ENCODE data around the gene PHACTR2. TPM values are rescaled to one million over a fixed set of nuclear protein-coding genes. Genes with fewer than 3 reads are reported as not detected.
A peak's percentile ranks its signal among the peaks of the same experiment; 100 is the strongest.

The PHACTR2 gene
- total and polyA plus RNA-seq, 11 donors = 10.2 to 101 (median 67.9) TPM

- no peak overlapping the region for H3K4me3 ChIP-seq
- no peaks in the 10 kb centered on the region for H3K9me3 ChIP-seq
- H3K27ac ChIP-seq = no peak overlapping the region
- H3K27me3 ChIP-seq = no peaks in the 10 kb centered on the region
- DNase-seq (no peak), ATAC-seq (no peak)
- intact Hi-C loops (cut with DNase I) = no loop called here
- H3K4me1 ChIP-seq = peaks cover 0 to 15% (median 0%) of the 10 kb centered on the region in 12 donors
- TF ChIP-seq CTCF (IDR thresholded peaks at IDR 0.05) (no peak), POLR2A (IDR thresholded peaks at IDR 0.05) (no peak)
- 78 to 87% (median 85%) methylated on average over 2 of the region's 2 CpGs for WGBS, 4 donors
- peaks cover 0 to 50% (median 23%) of the 10 kb centered on the region in 9 donors for H3K36me3 ChIP-seq
These were observed 133.9 kb downstream of the PHACTR2 start for GRCh38 chr6:143811501-143812157.

DNA sequence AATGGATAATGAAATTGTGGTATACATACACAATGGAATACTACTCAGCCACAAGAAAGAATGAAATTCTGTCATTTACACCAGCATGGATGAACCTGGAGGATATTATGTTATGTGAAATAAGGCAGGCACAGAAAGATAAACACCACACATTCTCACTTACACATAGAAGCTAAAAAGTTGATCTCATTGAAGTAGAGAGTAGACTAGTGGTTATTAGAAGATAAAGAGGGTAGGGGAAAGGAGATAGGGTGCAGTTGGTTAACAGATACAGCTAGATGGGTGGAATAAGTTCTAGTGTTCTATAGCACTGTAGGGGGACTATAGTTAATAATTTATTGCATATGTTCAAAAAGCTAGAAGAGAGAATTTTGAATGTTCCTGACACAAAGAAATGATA lies 139.9 kb downstream of the PHACTR2 start:
- peaks cover 0 to 55% (median 25%) of the 10 kb centered on the region in 9 donors for H3K36me3 ChIP-seq
- no peak overlapping the region for H3K27ac ChIP-seq
- TF ChIP-seq CTCF (IDR thresholded peaks at IDR 0.05) (no peak), POLR2A (IDR thresholded peaks at IDR 0.05) (no peak)
- H3K4me3 ChIP-seq = no peak overlapping the region
- no peaks in the 10 kb centered on the region for H3K27me3 ChIP-seq
- ATAC-seq = no peak
- intact Hi-C loops (cut with DNase I) = no loop called here
- no peaks in the 10 kb centered on the region for H3K9me3 ChIP-seq
- peaks cover 0 to 5% (median 0%) of the 10 kb centered on the region in 12 donors for H3K4me1 ChIP-seq
- DNase-seq = no peak

- H3K27ac ChIP-seq = no peak overlapping the region
- intact Hi-C loops (cut with DNase I) = no loop called here
- no peak for TF ChIP-seq CTCF (IDR thresholded peaks at IDR 0.05)
- TF ChIP-seq POLR2A (IDR thresholded peaks at IDR 0.05) = no peak
- no peaks in the 10 kb centered on the region for H3K9me3 ChIP-seq
- 78 to 94% (median 88%) methylated on average over 6 of the region's 6 CpGs for WGBS, 4 donors
- peaks cover 0 to 11% (median 0%) of the 10 kb centered on the region in 12 donors for H3K4me1 ChIP-seq
- H3K36me3 ChIP-seq = peaks cover 0 to 60% (median 36%) of the 10 kb centered on the region in 9 donors
- DNase-seq (no peak), ATAC-seq (no peak)
- H3K4me3 ChIP-seq = no peak overlapping the region
- H3K27me3 ChIP-seq = no peaks in the 10 kb centered on the region
These were observed 143.6 kb downstream of the PHACTR2 start for GRCh38 chr6:143821359-143821758.

- peaks cover 0 to 11% (median 0%) of the 10 kb centered on the region in 12 donors for H3K4me1 ChIP-seq
- H3K36me3 ChIP-seq = peaks cover 0 to 62% (median 40%) of the 10 kb centered on the region in 9 donors
- intact Hi-C loops (cut with DNase I) = no loop called here
- H3K4me3 ChIP-seq = no peak overlapping the region
- no peaks in the 10 kb centered on the region for H3K9me3 ChIP-seq
- TF ChIP-seq CTCF (IDR thresholded peaks at IDR 0.05) = no peak
- no peak for TF ChIP-seq POLR2A (IDR thresholded peaks at IDR 0.05)
- no peaks in the 10 kb centered on the region for H3K27me3 ChIP-seq
- DNase-seq = no peak
- H3K27ac ChIP-seq = peak overlapping the region in 1 of 12 donors; percentile 47
- ATAC-seq = no peak
- 41 to 54% (median 52%) methylated on average over 3 of the region's 3 CpGs for WGBS, 4 donors
These were observed 144.8 kb downstream of the PHACTR2 start for GRCh38 chr6:143822584-143823024.

All from heart left ventricle (tissue), 16 donors.